CD4-positive, alpha-beta T cell treated with Interleukin-17A for 4 hours (primary cell): ENCODE measurements around the gene PTPRM.

ENCODE experiments used
- DNase-seq: peaks from one replicate; pipeline ENCODE4 v3.0.0-alpha.2; 2020; ENCODE audit warnings: mixed read lengths

PTPRM gene

DNA sequence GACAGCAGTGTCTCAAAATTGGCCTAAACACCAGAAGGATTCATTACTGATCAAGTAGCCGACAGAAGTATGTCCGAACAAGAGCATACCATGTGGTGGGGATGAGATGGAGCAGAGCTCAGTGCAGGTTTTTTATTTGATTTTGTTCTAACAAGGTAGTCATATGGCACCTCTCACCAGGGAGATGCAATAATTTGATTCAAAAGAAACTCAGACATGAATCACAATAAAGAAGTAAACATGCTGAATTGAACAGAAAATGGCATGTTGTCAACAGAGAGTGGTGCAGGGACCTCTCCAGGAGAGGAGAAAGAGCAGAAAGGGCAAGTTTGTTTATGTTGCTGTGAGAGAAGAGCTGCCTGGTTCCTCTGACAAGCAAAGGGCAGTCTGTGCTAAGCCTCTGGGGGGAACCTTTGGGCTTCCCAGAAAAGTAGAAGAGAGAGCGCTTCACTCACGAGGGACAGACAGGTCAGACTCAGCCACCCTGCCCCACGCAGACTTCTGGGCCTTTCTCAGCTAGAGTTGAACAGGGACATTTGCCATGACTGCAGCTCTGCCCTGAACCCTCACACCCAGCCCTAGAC lies 690.8 kb downstream of the PTPRM start:
- no peak for DNase-seq

DNA sequence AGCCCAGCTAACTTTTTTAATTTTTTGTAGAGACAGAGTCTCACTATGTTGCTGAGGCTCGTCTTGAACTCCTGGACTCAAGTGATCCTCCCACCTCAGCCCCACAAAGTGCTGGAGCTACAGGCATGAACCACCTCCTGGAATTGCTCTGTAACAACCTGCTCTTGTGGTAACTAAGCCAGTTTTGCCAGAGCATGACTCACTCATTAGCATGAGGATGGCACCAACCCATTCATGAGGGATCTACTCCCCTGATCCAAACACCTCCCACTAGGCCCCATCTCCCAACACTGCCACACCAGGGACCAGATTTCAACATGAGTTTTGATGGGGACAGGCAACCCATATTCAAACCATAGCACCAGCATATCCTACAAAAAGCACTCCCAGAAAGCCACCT lies 693.2 kb downstream of the PTPRM start:
- no peak for DNase-seq

DNA sequence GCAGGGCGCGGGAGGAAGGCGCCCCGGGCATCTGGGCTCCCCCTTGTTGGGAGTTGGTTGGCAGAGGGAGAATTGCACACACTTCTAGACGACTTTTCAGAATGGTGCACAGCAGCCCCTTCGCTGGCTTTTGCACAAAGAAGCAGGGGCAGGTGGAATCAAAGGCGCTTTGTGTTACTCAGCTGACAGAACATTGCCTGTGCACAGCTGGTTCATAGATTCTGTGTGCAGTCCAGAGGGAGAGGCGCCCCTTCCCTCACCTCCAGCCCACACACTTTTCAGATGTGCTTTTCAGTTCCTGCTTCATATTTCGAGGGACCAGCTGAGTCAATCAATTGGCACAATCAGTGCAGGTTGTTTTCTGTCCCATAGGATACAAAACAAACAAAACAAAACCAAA lies 693.7 kb downstream of the PTPRM start:
- DNase-seq: no peak

DNA sequence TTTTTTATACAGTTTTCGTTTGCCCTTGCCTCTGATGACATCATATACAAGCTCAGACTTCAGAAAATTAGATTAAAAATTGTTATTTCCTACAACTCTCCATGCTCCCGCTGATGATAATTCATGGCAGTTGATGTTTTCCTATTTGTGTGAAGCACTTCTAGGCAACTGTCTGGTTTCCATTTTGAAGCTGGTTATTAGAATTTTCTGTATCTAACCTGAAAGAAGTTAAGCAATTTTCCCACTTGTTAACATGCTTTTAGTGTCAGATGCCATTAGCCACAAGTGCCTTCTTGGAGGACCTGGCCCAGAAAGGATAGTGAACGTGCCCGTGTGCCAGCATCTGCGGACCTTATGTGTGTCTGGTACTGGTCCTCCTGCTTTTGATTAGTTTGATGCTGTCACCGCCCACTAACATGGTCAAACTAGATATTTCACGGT lies 694.6 kb downstream of the PTPRM start:
- no peak for DNase-seq

DNA sequence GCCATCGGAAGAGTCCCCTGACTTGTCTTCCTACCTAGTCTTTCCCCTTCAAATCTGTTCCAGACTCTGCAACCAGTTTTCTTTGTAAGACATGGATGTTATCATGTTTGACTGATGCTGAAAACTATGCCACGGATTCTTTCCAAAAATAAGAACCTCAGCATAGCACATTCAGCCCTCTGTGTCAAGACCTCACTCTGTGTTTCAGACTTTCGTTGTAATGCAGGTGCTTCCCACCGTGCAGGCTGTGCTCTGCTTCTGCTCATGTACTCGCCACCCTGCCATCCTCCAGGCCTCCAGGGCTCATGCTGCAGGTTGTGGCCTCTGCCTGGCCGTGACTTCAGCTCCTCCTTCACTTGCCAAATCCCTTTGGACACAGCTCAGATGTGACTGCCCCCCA lies 695.1 kb downstream of the PTPRM start:
- DNase-seq: no peak

DNA sequence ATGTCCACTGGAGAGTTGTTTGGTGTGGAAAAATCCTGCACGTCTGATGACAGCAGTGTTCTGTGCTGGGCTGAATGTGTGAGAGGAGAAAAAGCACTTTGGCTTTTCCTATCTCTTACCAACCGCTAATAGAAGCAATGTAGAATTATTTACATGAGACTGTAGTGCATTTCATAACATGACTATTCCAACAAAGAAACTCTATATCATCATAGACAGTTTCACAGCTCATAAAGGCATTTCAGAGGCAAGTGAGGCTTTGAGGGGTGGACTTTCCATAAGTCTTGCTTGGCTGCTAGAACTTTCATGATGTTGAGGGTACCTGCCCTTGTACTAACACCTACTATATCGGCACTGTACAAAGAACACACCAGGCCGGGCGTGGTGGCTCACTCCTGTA lies 697.0 kb downstream of the PTPRM start:
- no peak for DNase-seq

DNA sequence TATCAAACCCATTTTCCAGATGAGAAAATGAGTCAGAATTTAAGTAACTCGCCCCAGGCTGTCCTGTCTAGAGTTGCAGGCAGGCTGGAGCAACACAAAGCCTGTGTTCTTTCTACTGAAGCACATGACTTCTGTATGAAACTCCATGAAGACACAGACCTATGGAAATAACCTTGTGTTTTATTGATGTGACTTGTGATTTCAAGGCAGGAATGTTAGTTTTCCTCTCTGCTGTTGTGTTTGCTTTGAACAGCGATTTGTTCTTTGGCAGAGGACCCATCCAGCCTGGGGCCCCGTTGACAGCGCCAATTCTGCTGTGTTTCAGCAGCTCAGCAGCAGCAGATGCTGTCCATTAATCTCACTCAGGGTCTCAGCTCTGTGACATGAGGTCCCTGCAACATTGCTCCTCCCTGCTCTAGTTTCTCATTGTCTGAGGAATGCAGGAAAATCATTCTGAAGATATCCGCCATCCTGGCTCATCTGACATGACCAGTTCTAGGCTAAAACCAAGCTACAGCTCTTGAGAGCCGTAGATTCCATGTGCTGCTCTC lies 697.8 kb downstream of the PTPRM start:
- no peak for DNase-seq

DNA sequence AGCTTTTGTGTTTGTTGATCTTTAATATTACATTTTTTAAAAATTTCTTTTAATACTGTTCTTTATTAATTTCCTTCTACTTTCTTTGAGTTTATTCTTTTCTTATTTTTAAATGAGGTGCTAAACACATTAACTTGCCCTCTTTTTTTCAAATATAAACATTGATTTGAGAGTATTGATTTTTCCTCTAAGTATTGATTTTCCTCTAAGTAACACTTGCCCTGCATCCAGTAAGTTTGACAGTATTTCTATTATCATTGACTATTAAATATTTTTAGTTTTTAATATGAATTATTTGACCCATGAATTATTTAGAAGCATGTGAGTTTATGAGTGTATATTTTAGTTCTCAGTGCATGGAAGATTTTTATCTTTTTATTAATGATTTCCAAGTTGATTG lies 705.1 kb downstream of the PTPRM start:
- no peak for DNase-seq

DNA sequence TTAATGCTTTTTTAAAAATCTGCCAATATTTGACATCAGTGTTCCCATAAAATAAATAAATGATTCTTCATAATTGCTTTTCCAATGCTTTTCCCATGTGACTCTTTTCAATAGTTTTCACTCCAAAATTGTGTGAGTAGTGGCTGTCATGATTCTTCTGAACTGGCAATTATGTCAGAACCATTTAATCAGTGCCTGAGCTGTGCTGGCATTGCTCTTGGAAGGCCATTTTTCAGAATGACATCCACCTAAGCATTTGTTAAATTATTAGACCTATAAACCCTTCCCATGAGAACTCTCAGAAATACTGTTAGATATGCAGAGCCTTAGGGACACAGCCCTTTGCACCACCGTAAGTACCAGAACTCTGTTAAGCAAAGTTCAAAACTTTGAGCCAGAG lies 707.3 kb downstream of the PTPRM start:
- DNase-seq: no peak

DNA sequence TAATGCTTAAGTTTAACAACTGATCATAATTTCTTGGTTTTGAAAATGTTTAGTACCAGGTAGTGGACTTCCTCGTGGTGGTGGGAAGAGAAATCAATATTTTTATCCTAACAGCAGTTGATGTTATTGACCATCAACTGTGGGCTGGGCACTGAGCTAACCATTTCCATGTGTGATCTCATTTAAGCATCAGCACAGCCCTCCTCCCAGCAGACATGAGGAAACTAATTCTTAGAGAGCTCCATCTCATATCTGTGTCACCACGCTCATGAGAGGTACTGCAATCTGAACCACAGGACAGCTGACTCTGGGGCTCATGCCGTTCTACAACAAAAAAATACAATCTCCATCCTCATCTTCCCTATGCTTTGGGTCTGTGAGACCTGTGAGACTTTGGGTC lies 709.3 kb downstream of the PTPRM start:
- no peak for DNase-seq

DNA sequence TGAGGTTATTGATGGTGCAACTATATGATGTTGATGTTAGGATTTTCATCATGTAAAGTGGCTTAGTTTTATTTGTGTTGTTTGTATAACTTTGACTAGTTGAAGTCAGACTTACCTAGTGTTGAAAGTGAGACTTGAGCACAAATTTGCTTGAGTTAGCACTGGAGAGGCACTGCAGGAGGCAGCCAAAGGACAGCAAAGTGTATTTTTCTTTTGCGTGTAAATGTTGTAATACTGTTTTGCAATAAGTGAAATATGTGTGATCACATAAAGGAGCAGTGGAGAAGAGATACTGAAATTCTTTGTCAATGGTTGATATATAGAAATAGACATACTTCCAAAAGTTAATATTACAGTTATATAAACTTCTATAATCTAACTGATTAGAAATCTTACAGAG lies 710.2 kb downstream of the PTPRM start:
- DNase-seq: no peak

DNA sequence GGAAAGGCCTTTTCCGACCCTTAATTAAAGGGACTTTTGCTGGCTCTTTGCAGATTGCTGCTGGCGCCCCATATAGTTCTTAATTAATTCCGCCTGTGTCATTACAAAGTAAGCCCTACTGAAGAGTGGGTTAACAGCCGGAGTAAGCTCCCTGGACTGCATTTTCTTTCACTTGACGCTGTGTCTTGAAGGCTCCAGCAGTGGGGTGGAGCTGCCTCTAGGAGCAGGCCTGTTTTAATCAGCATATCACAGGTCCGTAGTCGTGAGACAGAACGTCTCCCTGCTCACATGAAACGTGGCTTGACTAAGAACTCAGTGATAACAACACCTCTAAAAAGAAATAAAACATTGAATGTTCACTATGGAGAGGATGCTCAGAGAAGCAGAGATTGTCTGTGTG lies 712.2 kb downstream of the PTPRM start:
- no peak for DNase-seq

DNA sequence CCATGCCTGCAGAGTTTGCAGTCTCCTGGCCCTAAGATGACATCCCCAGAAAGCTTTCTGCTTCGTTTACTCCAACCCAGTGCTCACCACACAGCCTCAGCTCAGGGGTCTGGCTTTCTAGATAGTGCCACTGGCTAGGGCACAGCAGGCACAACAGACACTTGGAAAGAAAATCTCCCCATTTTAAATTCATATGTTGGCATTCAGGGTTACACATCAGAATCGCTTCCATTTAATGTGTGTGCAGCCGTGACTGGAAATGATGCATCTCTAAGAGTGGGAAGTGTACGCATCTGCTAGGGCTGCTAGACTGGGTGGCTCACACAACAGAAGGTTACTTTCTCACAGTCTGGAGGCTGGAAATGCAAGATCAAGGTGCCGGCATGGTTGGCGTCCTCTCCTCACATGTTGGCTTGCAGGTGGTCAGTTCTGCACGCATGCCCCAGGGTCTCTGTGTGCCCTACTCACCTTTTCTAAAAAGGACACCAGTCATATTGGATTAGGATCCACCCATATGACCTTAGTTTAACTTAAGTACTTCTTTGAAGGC lies 712.7 kb downstream of the PTPRM start:
- DNase-seq: no peak

DNA sequence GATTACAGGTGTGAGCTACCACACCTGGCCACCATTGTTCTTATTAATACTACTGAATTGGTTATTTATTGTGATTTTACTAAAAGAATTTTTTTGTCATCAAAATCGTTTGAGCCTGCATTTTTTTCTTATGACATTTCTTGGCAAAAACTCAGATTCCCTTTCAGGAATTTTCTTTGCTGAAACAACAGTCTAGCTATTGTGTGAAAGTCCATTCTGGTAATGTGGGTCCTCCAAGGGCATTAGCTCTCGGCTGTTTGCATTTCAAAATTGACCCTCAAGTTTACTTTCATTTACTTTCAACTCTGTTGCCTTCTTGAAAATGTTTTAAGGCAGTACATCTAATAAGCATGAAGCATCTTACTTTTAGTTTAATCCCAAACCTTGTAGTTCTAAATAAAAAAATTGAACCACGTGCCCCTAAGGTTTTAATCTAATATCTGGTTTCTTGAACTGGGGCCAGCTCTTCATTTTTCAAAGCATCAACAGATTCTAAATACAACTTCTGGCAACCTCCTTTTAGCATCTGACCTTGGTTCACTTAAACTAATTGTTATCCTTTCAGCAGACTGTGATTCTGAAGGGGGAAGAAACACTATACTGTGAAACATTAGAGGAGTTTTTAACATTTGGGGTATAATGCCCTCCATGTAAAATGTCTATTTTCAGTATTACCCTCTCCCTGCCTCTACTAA lies 716.9 kb downstream of the PTPRM start:
- DNase-seq: no peak

DNA sequence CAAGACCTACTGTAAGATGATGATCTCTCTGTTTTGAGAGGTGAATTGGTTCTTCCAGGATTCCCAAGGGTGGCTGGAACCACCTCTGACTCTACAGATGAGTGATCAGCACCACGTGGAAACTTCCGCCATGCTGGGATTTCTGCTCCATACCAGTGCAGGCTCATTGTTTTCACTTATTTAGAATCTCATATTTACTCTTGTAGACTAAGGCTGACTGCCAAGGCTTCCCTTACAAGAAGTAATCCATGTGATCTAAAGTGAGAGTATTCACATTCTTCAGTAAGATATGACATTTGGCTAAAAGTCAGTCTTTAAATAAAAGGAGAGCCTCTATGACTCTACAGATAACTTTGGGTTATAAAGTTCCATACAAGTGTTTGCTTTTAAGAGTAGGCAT lies 719.2 kb downstream of the PTPRM start:
- no peak for DNase-seq

DNA sequence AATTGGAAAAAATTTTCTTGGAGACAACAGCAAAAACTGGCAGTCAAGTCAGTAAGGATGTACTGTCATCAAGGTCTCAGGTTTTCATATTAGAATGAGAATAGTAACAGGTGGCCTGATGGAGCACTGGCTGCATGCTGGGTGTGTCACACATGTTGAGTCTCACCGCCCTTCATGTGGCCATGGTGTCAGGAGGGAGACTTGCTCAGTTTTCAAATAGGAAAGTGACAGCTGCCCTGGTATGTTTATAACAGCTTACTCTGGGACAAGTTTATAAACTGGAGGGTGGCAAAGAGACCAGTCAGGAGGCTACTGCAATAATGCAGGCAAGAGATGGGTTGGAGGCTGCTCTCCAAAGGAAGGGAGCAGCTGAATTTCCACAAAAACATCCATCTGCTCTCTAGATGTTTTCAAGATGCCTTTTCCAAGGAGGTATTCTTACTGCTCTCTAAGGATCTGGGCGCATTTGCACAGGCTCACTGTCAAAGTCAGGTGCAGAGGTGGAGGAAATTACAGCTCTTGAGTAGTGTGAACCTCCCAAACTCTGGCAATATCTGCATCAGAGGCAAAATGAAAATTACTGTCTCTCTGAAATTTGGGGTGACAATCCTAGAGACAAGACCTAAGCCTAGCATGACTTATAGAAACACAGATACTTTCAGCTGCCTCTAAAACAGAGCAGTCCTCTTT lies 720.2 kb downstream of the PTPRM start:
- no peak for DNase-seq

DNA sequence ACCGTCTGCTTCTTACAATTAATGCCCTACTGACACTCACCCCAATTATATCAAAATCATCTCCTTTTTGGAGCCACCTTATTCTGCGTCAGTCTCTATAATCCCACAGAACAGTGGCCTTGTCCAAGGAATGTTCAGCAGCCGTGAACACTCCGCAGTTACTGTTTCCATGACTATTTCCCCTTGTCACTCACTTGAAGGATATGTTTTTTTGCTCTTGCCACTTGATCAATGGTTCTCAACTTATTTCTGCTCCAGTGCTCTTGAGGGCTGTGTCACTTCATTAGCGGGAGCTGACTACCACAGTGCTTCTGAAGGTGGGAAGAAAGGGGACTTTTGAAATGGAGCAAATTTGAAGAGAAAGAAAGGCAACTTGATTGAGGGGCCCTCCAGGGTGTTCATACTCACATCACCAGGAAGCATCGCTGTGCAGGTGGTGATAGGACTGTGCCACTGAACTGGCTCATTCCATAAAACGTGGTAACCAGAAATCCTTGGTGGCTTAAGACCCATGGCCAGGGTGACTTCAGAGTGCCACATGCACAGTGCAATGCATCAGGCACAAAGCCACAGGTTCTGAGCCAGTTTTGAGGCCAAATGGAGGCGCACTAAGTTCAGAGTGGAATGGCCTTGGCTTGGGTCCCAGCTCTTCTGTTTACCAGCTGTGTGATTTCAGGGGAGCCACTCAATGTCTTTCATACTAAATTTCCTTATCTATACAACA lies 721.5 kb downstream of the PTPRM start:
- DNase-seq: no peak

DNA sequence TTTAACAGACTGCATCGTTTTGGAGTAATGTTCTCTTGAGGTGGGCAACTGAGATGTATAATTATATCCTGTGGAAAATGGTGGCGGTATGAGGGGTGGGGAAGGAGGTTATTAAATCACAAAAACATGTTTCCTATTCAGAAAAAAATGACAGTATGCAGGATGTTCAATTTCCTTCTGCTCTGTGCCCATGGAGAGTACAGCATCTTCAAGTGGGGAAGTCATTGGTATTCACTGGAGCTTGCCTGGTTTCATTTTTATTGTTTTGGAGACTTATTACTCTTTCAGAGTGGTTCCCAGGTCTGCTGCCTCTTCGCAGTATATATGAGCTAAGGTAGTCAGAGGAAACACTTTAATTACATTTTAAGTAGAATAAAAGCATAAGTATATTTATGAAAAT lies 723.3 kb downstream of the PTPRM start:
- no peak for DNase-seq

DNA sequence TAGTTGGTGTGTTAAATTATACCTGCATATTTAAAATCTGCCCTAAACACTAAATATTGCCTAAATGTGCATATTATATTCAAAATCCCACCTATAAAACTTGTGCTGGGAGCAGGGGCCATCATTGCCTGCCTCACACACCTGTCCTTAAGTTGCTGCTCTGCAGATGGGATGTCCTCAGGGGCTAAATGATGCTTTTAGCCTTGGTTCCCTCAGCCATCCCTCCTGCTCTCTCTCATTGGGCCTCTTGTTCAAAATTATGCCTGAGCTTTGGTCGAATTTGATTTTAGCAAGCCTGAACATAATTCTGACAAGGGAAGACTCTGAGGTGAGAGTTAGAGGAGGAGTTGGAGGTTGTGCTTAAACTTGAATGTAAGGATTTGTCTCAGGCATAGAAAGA lies 723.8 kb downstream of the PTPRM start:
- DNase-seq: no peak

DNA sequence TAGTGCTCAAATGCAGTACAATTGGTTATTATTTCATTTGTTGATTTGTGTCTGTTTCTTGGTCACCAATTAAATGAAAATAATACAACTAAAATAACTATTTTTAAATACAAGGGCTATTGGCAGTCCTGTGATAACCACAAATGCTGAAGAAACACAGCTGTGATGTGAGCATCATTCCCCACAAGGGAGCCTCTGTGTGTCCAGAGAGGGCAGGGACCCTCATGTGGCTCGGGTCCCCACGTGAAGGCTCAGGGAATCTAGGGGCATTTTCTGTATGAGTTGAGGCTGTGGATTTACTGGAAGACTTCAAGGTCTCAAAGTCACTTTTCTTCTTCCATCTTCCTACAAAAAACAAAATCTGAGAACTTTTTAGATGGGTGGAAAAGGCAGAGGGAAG lies 726.1 kb downstream of the PTPRM start:
- no peak for DNase-seq

DNA sequence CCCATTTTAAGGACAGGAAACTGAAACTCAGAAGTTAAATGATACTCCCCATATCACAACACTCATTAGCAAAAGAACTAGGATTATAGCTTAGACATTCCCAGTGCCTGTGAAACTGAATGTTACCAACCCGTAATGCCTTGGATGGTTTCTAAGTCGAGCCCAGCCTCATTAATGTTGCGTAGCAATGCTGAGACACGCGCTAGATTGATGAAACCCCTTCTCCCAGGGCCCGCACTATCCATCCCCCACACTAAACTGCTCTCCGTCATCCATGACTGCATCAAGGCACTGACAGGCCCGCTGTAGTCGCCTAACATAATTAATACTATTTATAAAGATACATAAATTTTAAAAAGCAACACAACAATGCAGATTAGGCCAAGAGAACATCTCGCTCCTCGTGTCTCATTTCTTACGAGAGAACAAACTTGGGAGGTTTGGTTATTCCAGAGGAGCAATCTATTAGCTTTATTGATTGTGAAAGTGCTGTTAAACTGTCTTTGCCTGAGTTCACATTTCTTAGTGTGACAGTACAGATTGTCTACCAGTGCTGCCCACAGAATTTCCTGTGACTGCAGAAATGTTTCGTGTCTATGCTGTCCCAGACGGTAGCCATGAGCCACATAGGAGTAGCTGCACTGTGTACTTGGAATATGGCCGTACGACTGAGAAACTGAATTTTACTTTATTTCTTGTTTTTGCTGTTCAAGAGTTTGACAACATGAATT lies 729.9 kb downstream of the PTPRM start:
- DNase-seq: no peak

DNA sequence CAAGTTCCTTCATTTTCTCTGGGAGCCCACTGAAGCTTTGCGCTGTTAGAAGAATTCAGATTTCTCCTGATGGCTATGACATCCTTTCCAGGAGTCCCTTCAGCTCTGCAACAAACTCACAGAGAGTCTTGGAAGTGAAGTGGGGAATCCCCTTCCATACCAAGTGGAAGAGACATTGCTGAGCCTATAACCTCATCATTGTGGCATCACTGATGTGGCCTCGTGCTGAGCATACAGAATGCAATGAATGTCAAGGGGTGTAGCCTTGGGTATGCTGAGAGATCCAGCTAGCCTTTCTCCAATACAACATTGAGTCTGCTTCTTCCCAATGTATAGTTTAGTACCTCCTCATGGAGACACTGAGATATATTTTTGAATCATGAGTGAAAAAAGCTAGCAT lies 731.1 kb downstream of the PTPRM start:
- DNase-seq: no peak
